DLD1 (cell line): ENCODE measurements around the gene FBXL15.
"Not testable (repeated sequence)": the region's sequence is repeated elsewhere in the genome, so short reads cannot be mapped to it uniquely, and the experiment has no call there.

Source experiments
- in situ Hi-C: cut with HindIII; loops from 2 replicates; pipeline ENCODE4 v1.10.0; 2017; ENCODE audit warnings: low sequenced_read_pairs

FBXL15 gene

DNA sequence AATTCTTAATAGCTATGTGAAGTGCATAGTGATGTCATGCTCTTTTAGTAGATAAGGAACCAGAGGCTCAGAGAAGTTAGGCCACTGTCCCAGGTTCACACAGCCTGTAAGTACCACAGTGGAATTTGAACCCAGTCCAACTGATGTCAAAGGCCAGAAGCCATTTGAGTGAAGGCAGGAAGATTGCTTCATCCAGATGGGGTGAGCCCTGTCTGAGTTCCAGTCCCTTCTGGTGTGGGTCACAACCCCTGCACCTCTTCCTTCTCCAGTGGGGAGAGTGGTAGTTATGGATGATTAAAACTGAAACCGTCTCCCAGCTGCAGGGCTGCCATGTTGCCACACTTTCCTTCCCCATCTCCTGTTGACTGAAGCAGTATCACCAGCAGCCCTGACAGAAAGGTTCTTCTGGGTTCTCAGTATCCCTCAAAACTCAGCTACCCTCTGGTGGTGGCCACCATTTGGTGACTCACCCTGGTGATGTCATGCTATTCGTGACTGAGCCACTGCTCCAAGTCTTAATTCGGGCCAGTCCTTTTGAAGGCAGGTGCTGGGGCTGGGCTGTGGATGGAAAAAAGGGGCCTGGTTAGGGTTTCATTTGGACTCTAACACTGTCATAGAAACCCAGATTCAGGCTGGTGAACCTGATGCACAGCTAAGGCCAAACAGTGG, 32.2 kb downstream of the FBXL15 start:
- in situ Hi-C loops, result no loop called here

DNA sequence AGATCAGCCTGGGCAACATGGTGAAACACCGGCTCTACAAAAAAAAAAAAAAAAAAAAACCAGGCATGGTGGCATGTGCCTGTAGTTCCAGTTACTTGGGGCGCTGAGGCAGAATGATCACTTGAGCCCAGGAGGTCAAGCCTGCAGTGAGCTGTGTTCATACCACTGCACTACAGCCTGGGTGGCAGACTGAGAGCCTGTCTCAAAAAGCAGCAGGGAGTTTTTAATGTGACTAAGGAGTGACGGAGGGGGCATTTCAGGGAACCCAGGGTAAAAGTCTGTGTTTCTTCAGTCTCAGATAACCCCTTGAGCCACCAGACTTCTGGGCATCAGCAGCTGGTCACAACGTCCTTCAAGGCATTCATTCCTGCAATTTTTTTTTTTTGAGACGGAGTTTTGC, 32.9 kb downstream of the FBXL15 start:
- in situ Hi-C loops, result no loop called here

GRCh38 chr10:102454662-102455487, 34.2 kb downstream of the FBXL15 start:
- in situ Hi-C loops, result not testable (repeated sequence)

DNA sequence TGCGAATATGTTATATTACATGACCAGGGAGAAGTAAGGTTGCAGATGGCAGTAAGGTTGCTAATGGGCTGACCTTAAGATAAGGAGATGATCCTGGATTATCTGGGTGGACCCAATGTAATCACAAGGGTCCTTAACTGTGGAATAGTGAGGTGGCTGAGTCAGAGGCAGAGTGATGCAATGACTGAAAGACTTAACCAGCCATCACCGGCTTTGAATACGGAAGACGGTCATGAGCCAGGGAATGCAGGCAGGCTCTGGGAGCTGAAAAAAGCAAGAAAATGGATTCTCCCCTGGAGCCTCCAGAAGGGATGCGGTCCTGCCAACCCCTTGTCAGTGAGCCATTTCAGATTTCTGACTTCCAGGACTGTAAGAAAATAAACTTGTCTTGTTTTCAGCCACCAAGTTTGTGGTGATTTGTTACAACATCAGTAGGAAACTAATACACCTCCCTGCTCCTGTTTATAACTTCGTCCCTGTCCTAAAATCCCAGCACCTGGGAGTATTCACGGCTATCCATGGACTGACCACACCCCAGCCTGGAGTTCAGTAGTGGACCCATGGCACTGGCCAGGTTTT, 35.3 kb downstream of the FBXL15 start:
- in situ Hi-C loops, result no loop called here

- in situ Hi-C loops, result no loop called here
Measured at GRCh38 chr10:102457591-102458150, 37.0 kb downstream of the FBXL15 start.

DNA sequence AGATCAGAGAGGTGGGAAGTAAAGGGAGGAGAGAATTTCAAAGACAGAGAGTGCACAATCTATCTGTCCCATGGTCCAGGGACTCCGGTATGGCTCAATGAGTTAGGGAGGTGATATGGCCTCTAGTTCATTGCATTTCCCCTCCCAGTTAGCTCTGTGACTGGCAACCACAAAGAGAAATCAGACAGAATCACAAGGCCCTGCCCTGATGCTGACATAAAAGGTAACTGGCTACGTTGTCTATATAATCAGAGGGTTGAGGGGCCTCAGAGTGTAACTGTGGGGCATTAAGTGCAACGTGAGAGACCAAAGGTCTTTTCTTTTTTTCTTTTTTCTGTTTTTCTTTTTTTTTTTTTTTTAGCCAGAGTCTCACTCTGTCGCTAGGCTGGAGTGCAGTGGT, 38.0 kb downstream of the FBXL15 start:
- in situ Hi-C loops, result no loop called here

DNA sequence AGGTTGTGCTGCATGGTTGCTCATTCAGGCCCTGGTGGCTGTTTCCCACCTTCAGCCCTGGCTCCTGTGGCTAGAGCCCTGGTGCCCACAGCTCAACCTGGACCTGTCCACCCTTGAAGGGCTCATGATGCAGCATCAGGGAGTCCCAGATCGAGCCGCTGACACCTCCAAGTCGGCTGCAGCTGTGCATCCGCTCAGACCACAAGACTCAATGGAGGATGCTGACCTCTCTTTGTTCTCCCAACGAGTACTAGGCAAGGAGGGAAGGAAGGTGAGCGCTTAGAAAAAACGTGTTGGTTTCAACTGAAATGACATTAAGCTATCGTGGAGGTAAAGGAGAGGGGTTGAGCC, 40.2 kb downstream of the FBXL15 start:
- in situ Hi-C loops, result no loop called here

- in situ Hi-C loops, result no loop called here
Measured at GRCh38 chr10:102461187-102462054, 40.8 kb downstream of the FBXL15 start.

GRCh38 chr10:102462512-102463054, 41.9 kb downstream of the FBXL15 start:
- in situ Hi-C loops, result no loop called here

- in situ Hi-C loops, result no loop called here
Measured at GRCh38 chr10:102463983-102464382, 43.3 kb downstream of the FBXL15 start.

- in situ Hi-C loops, result no loop called here
Measured at GRCh38 chr10:102465466-102465865, 44.8 kb downstream of the FBXL15 start.

GRCh38 chr10:102467318-102467717, 46.7 kb downstream of the FBXL15 start:
- in situ Hi-C loops, result no loop called here

- in situ Hi-C loops, result no loop called here
Measured at GRCh38 chr10:102467971-102468438, 47.4 kb downstream of the FBXL15 start.

GRCh38 chr10:102468683-102469082, 48.0 kb downstream of the FBXL15 start:
- in situ Hi-C loops, result no loop called here

DNA sequence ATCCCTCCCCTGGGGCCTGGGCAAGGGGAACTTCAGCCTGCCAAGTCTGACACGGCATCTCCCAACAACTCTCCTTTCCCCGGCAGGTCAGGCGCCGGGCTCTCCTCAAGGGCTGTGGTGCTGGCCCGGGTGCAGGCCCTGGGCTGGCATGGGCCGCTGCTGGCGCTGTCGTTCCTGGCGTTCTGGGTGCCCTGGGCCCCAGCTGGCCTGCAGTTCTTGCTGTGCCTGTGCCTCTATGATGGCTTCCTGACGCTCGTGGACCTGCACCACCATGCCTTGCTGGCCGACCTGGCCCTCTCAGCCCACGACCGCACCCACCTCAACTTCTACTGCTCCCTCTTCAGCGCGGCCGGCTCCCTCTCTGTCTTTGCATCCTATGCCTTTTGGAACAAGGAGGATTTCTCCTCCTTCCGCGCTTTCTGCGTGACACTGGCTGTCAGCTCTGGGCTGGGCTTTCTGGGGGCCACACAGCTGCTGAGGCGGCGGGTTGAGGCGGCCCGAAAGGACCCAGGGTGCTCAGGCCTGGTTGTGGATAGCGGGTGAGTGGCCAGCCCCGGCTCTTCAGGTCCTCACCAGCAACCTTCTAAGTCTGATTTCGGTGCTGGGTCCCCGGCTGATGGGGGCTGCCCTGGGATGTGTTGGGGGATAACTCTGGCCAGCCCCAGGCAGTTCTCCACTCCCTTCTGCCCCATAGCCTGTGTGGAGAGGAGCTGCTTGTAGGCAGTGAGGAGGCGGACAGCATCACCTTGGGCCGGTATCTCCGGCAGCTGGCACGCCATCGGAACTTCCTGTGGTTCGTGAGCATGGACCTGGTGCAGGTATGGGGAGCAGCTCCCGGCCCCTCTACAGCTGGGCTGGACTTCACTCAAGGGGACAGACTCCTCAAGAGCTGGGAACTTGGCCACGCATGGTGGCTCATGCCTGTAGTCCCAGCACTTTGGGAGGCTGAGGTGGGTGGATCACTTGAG, 50.2 kb downstream of the FBXL15 start:
- in situ Hi-C loops, result no loop called here
